ENCODE measurements around the gene KCNA5. TPM values are rescaled to one million over a fixed set of nuclear protein-coding genes. Genes with fewer than 3 reads are reported as not detected.
A peak's percentile ranks its signal among the peaks of the same experiment; 100 is the strongest.

KCNA5 gene
- total RNA-seq, 1 donor from 2014 or later = 39.1 TPM

- intact Hi-C loops (cut with DNase I) = no loop called here
- no peaks in the 10 kb centered on the region for H3K36me3 ChIP-seq
- no peak overlapping the region for H3K27ac ChIP-seq
- H3K4me1 ChIP-seq = peaks cover 2 to 14% of the 10 kb centered on the region in 2 donors
- H3K4me3 ChIP-seq = no peak overlapping the region
- no peaks in the 10 kb centered on the region for H3K9me3 ChIP-seq
- H3K27me3 ChIP-seq = no peaks in the 10 kb centered on the region
- DNase-seq (ENCODE audit: low spot score in 2 of 2) = no peak
- no peak for TF ChIP-seq CTCF (IDR thresholded peaks at IDR 0.05)
Observed at GRCh38 chr12:5000658-5001385, 42.9 kb upstream of the KCNA5 start.

GRCh38 chr12:5003025-5003666 is 40.5 kb upstream of the KCNA5 start:
- no peaks in the 10 kb centered on the region for H3K36me3 ChIP-seq
- H3K9me3 ChIP-seq = no peaks in the 10 kb centered on the region
- H3K4me1 ChIP-seq = peaks cover 0 to 7% of the 10 kb centered on the region in 2 donors
- no peak overlapping the region for H3K4me3 ChIP-seq
- DNase-seq (ENCODE audit: low spot score in 2 of 2) = peak in 1 of 2 donors; percentile 82
- no peak overlapping the region for H3K27ac ChIP-seq
- TF ChIP-seq CTCF (IDR thresholded peaks at IDR 0.05) = peak; percentile 96 to 98 (median 98)
- intact Hi-C loops (cut with DNase I) = loop anchor here (1.0 kb wide), 2 partner anchors 104 to 148 kb away; no protein-coding TSS in a partner anchor
- no peaks in the 10 kb centered on the region for H3K27me3 ChIP-seq

GRCh38 chr12:5008661-5009060 is 35.0 kb upstream of the KCNA5 start:
- no peaks in the 10 kb centered on the region for H3K9me3 ChIP-seq
- intact Hi-C loops (cut with DNase I) = no loop called here
- H3K4me1 ChIP-seq = no peaks in the 10 kb centered on the region
- H3K27me3 ChIP-seq = no peaks in the 10 kb centered on the region
- no peaks in the 10 kb centered on the region for H3K36me3 ChIP-seq
- H3K27ac ChIP-seq = no peak overlapping the region
- DNase-seq (ENCODE audit: low spot score in 2 of 2) = peak in 1 of 2 donors; percentile 42
- TF ChIP-seq CTCF (IDR thresholded peaks at IDR 0.05) = no peak
- H3K4me3 ChIP-seq = no peak overlapping the region

- H3K4me3 ChIP-seq = no peak overlapping the region
- H3K27ac ChIP-seq = no peak overlapping the region
- no peaks in the 10 kb centered on the region for H3K9me3 ChIP-seq
- DNase-seq (ENCODE audit: low spot score in 2 of 2) = peak in 1 of 2 donors; percentile 30
- no peak for TF ChIP-seq CTCF (IDR thresholded peaks at IDR 0.05)
- H3K27me3 ChIP-seq = no peaks in the 10 kb centered on the region
- intact Hi-C loops (cut with DNase I) = no loop called here
- H3K4me1 ChIP-seq = no peaks in the 10 kb centered on the region
- H3K36me3 ChIP-seq = no peaks in the 10 kb centered on the region
Observed at GRCh38 chr12:5010151-5010550, 33.5 kb upstream of the KCNA5 start.

- intact Hi-C loops (cut with DNase I) = no loop called here
- no peak for TF ChIP-seq CTCF (IDR thresholded peaks at IDR 0.05)
Observed at GRCh38 chr12:5012337-5012736, 31.3 kb upstream of the KCNA5 start.

More at GRCh38 chr12:5012337-5012736, 31.3 kb upstream of the KCNA5 start:
- no peaks in the 10 kb centered on the region for H3K4me1 ChIP-seq
- no peak overlapping the region for H3K4me3 ChIP-seq
- no peaks in the 10 kb centered on the region for H3K27me3 ChIP-seq
- H3K27ac ChIP-seq = no peak overlapping the region
- DNase-seq (ENCODE audit: low spot score in 2 of 2) = peak in 1 of 2 donors; percentile 35
- no peaks in the 10 kb centered on the region for H3K36me3 ChIP-seq
- H3K9me3 ChIP-seq = no peaks in the 10 kb centered on the region

Data from ascending aorta (tissue), 2 donors.